Large intestine (tissue), 3 donors: ENCODE results near the gene LINC00305. TPM values are rescaled to one million over a fixed set of nuclear protein-coding genes. Genes with fewer than 3 reads are reported as not detected.

Source experiments
- DNase-seq, 2 donors: peaks; one replicate each; pipeline versions ENCODE4 v3.0.0 to v3.0.0-alpha.2; 2013
- H3K27ac ChIP-seq: one replicate; pipeline ENCODE4 v1.5.1; 2013; ENCODE audit warnings: low read length
- H3K27me3 ChIP-seq: 2 replicates; pipeline ENCODE4 v1.6.1; 2013; ENCODE audit warnings: low read length; ENCODE audit not compliant: control insufficient read depth, insufficient read depth
- H3K36me3 ChIP-seq: 2 replicates; pipeline ENCODE4 v1.6.1; 2013; ENCODE audit warnings: low read length; ENCODE audit not compliant: control insufficient read depth, insufficient read depth
- H3K4me1 ChIP-seq: one replicate; pipeline ENCODE4 v1.6.1; 2013; ENCODE audit warnings: low read length; ENCODE audit not compliant: control insufficient read depth, insufficient read depth
- H3K4me3 ChIP-seq: one replicate; pipeline ENCODE4 v1.5.1; 2013; ENCODE audit warnings: low read length
- H3K9me3 ChIP-seq: one replicate; pipeline ENCODE4 v1.6.1; 2013; ENCODE audit warnings: mild to moderate bottlenecking, low read depth, low read length, moderate library complexity; ENCODE audit not compliant: control insufficient read depth
- WGBS: methylation state at CpG from one replicate; pipeline ENCODE4 v1.1.5; 2013; ENCODE audit warnings: low lambda C conversion rate; ENCODE audit not compliant: insufficient coverage; 5-methylcytosine and 5-hydroxymethylcytosine counted together
- polyA plus RNA-seq: library from polyadenylated mRNA; unstranded; fragments of 120-200 nt; gene quantifications from one replicate; pipeline ENCODE4 v1.2.1, GENCODE V29; 2013

The LINC00305 gene
- polyA plus RNA-seq, 1 donor: not detected

GRCh38 chr18:64116571-64117175 is 32.2 kb downstream of the LINC00305 start:
- H3K36me3 ChIP-seq: no peaks in the 10 kb centered on the region
- H3K4me1 ChIP-seq: no peaks in the 10 kb centered on the region
- no peak overlapping the region for H3K27ac ChIP-seq
- H3K9me3 ChIP-seq: no peaks in the 10 kb centered on the region
- H3K4me3 ChIP-seq: no peak overlapping the region
- H3K27me3 ChIP-seq: no peaks in the 10 kb centered on the region
- 54% methylated on average over 2 of the region's 5 CpGs for WGBS
- no peak for DNase-seq

- no peaks in the 10 kb centered on the region for H3K27me3 ChIP-seq
- no peak overlapping the region for H3K4me3 ChIP-seq
- no peaks in the 10 kb centered on the region for H3K36me3 ChIP-seq
- no peak overlapping the region for H3K27ac ChIP-seq
- DNase-seq: no peak
- H3K9me3 ChIP-seq: no peaks in the 10 kb centered on the region
- H3K4me1 ChIP-seq: no peaks in the 10 kb centered on the region
- no CpG with 5 or more reads among the region's 3 CpGs for WGBS
These were observed 33.0 kb downstream of the LINC00305 start for GRCh38 chr18:64115881-64116280.

- H3K27me3 ChIP-seq: no peaks in the 10 kb centered on the region
- no peaks in the 10 kb centered on the region for H3K4me1 ChIP-seq
- DNase-seq: no peak
- WGBS: 91% methylated on average over 4 of the region's 9 CpGs
- H3K36me3 ChIP-seq: no peaks in the 10 kb centered on the region
- H3K9me3 ChIP-seq: no peaks in the 10 kb centered on the region
- no peak overlapping the region for H3K4me3 ChIP-seq
- H3K27ac ChIP-seq: no peak overlapping the region
These were observed 36.9 kb downstream of the LINC00305 start for GRCh38 chr18:64111950-64112349.

- H3K36me3 ChIP-seq: no peaks in the 10 kb centered on the region
- H3K27me3 ChIP-seq: no peaks in the 10 kb centered on the region
- 40% methylated on average over 1 of the region's 7 CpGs for WGBS
- H3K9me3 ChIP-seq: no peaks in the 10 kb centered on the region
- H3K27ac ChIP-seq: no peak overlapping the region
- no peak for DNase-seq
- H3K4me1 ChIP-seq: no peaks in the 10 kb centered on the region
- no peak overlapping the region for H3K4me3 ChIP-seq
These were observed 38.0 kb downstream of the LINC00305 start for GRCh38 chr18:64110692-64111480.

GRCh38 chr18:64103986-64104385 is 44.9 kb downstream of the LINC00305 start:
- Histone ChIP-seq H3K27me3 (no peaks in the 10 kb centered on the region), H3K4me1 (no peaks in the 10 kb centered on the region), H3K36me3 (no peaks in the 10 kb centered on the region), H3K4me3 (no peak overlapping the region), H3K27ac (no peak overlapping the region), H3K9me3 (no peaks in the 10 kb centered on the region)
- no CpG with 5 or more reads among the region's 4 CpGs for WGBS
- DNase-seq: no peak

GRCh38 chr18:64100116-64100922 is 48.6 kb downstream of the LINC00305 start:
- Histone ChIP-seq H3K36me3 (no peaks in the 10 kb centered on the region), H3K27ac (no peak overlapping the region), H3K4me1 (no peaks in the 10 kb centered on the region), H3K9me3 (no peaks in the 10 kb centered on the region), H3K4me3 (no peak overlapping the region), H3K27me3 (no peaks in the 10 kb centered on the region)
- no peak for DNase-seq
- no CpG with 5 or more reads among the region's 6 CpGs for WGBS

GRCh38 chr18:64099244-64099643 is 49.6 kb downstream of the LINC00305 start:
- Histone ChIP-seq H3K36me3 (no peaks in the 10 kb centered on the region), H3K9me3 (no peaks in the 10 kb centered on the region), H3K4me3 (no peak overlapping the region), H3K4me1 (no peaks in the 10 kb centered on the region), H3K27ac (no peak overlapping the region), H3K27me3 (no peaks in the 10 kb centered on the region)
- WGBS: no CpG with 5 or more reads among the region's 3 CpGs
- DNase-seq: no peak

GRCh38 chr18:64097497-64097896 is 51.4 kb downstream of the LINC00305 start:
- Histone ChIP-seq H3K4me1 (no peaks in the 10 kb centered on the region), H3K9me3 (no peaks in the 10 kb centered on the region), H3K4me3 (no peak overlapping the region), H3K36me3 (no peaks in the 10 kb centered on the region), H3K27ac (no peak overlapping the region), H3K27me3 (no peaks in the 10 kb centered on the region)
- DNase-seq: no peak
- WGBS: 25% methylated on average over 2 of the region's 3 CpGs

- Histone ChIP-seq H3K27ac (no peak overlapping the region), H3K27me3 (no peaks in the 10 kb centered on the region), H3K36me3 (no peaks in the 10 kb centered on the region), H3K4me1 (no peaks in the 10 kb centered on the region), H3K4me3 (no peak overlapping the region), H3K9me3 (no peaks in the 10 kb centered on the region)
- 100% methylated on average over 1 of the region's 1 CpG for WGBS
- no peak for DNase-seq
These were observed 53.8 kb downstream of the LINC00305 start for GRCh38 chr18:64095056-64095455.

GRCh38 chr18:64094210-64094609 is 54.7 kb downstream of the LINC00305 start:
- no peaks in the 10 kb centered on the region for H3K36me3 ChIP-seq
- H3K9me3 ChIP-seq: no peaks in the 10 kb centered on the region
- no peaks in the 10 kb centered on the region for H3K27me3 ChIP-seq
- no CpG with 5 or more reads among the region's 1 CpG for WGBS
- no peak for DNase-seq
- H3K27ac ChIP-seq: no peak overlapping the region
- no peaks in the 10 kb centered on the region for H3K4me1 ChIP-seq
- no peak overlapping the region for H3K4me3 ChIP-seq
